H1 (cell line): ENCODE data around the gene SLFNL1. TPM values are rescaled to one million over a fixed set of nuclear protein-coding genes. Genes with fewer than 3 reads are reported as not detected.

Experiments
- CTCF ChIA-PET: fragments of 300-600 bp; sonication (Branson Sonifier 250); formaldehyde crosslinking; loops from one replicate; lab custom pipeline; 2021; ENCODE audit not compliant: partially characterized antibody; lab: Charles Lee
- POLR2A ChIA-PET: fragments of 300-600 bp; sonication (Branson Sonifier 250); formaldehyde crosslinking; loops from one replicate; lab custom pipeline; 2021; ENCODE audit warnings: inconsistent platforms; ENCODE audit not compliant: partially characterized antibody; lab: Charles Lee
- DNase-seq, 2 experiments: peaks; one replicate each; pipeline versions ENCODE4 v3.0.0 to v3.0.0-alpha.2; 2010 to 2022; ENCODE audit warnings: low spot score in 2 of 2, low read depth in 1 of 2, mixed read lengths in 1 of 2
- FAIRE-seq: peaks from 2 replicates; lab custom pipeline; 2011; peaks lifted over from hg19 to GRCh38; lab: Jason Lieb, UNC
- H2AFZ ChIP-seq: 2 replicates; pipeline ENCODE4 v1.8.1; 2012; ENCODE audit warnings: low read length, inconsistent platforms
- H2AK5ac ChIP-seq: 2 replicates; pipeline ENCODE4 v1.6.1; 2013; ENCODE audit warnings: low read depth, low read length
- H2BK120ac ChIP-seq: replicated peaks from 2 replicates; pipeline ENCODE3; 2013; ENCODE audit warnings: low read depth, low read length, inconsistent platforms
- H2BK12ac ChIP-seq: 2 replicates; pipeline ENCODE4 v1.6.1; 2013; ENCODE audit warnings: low read depth, low read length
- H2BK15ac ChIP-seq: 2 replicates; pipeline ENCODE4 v1.6.1; 2013; ENCODE audit warnings: low read length
- H2BK20ac ChIP-seq: 2 replicates; pipeline ENCODE4 v1.6.1; 2013; ENCODE audit warnings: low read length
- H2BK5ac ChIP-seq: 2 replicates; pipeline ENCODE4 v1.6.1; 2013; ENCODE audit warnings: low read depth, low read length
- H3K14ac ChIP-seq: 2 replicates; pipeline ENCODE4 v1.6.1; 2013; ENCODE audit warnings: inconsistent platforms; ENCODE audit not compliant: insufficient read length
- H3K18ac ChIP-seq: 2 replicates; pipeline ENCODE4 v1.6.1; 2013; ENCODE audit warnings: low read length; ENCODE audit errors: extremely low read depth
- H3K23ac ChIP-seq: 2 replicates; pipeline ENCODE4 v1.6.1; 2013; ENCODE audit warnings: inconsistent platforms; ENCODE audit not compliant: insufficient read length
- H3K23me2 ChIP-seq: 2 replicates; pipeline ENCODE4 v1.6.1; 2013; ENCODE audit warnings: low read depth, low read length
- H3K27ac ChIP-seq: 2 replicates; pipeline ENCODE4 v1.6.1; 2011; ENCODE audit warnings: low read depth, low read length, inconsistent platforms
- H3K27me3 ChIP-seq, 4 experiments: replicated peaks in 1 of 4; 1 replicate in 1 of 4; 2 replicates in 3 of 4; pipeline versions ENCODE4 v1.6.1 to v1.8.1; 2011 to 2013; ENCODE audit warnings: low read length in 3 of 4, mild to moderate bottlenecking in 3 of 4, inconsistent platforms in 2 of 4, mixed read lengths in 2 of 4, moderate library complexity in 1 of 4; ENCODE audit not compliant: control insufficient read depth in 3 of 4, insufficient read depth in 3 of 4; ENCODE audit errors: extremely low read depth in 1 of 4
- H3K36me3 ChIP-seq, 4 experiments: 2 replicates each; pipeline versions ENCODE4 v1.6.1 to v1.8.1; 2011 to 2013; ENCODE audit warnings: mild to moderate bottlenecking in 4 of 4, low read length in 3 of 4, moderate library complexity in 2 of 4, control low read depth in 1 of 4, inconsistent platforms in 1 of 4; ENCODE audit not compliant: insufficient read depth in 4 of 4, control insufficient read depth in 2 of 4
- H3K4ac ChIP-seq: replicated peaks from 2 replicates; pipeline ENCODE3; 2013; ENCODE audit warnings: low read length, low read depth, mixed read lengths, inconsistent platforms; ENCODE audit not compliant: insufficient read length
- H3K4me1 ChIP-seq, 4 experiments: replicated peaks in 1 of 4; 1 replicate in 1 of 4; 2 replicates in 3 of 4; pipeline versions ENCODE4 v1.6.1 to v1.8.1; 2011 to 2013; ENCODE audit warnings: low read length in 3 of 4, inconsistent platforms in 2 of 4, mixed read lengths in 1 of 4; ENCODE audit not compliant: insufficient read depth in 4 of 4, control insufficient read depth in 3 of 4
- H3K4me2 ChIP-seq, 2 experiments: 2 replicates each; pipeline versions ENCODE4 v1.6.1 to v1.8.1; 2011 to 2013; ENCODE audit warnings: low read depth in 2 of 2, low read length in 2 of 2, control low read depth in 1 of 2, inconsistent platforms in 1 of 2, mild to moderate bottlenecking in 1 of 2; ENCODE audit not compliant: insufficient read depth in 1 of 2
- H3K4me3 ChIP-seq, 4 experiments: fragments of 200-600, 300-600 bp in 1 of 4; sonication (generic), shearing (Covaris generic), sonication (Bioruptor Twin) in 1 of 4; 2 replicates each; pipeline versions ENCODE4 v1.5.1 to v1.8.1; 2011 to 2016; ENCODE audit warnings: low read length in 4 of 4, low read depth in 3 of 4, control low read depth in 2 of 4, inconsistent platforms in 2 of 4, mild to moderate bottlenecking in 2 of 4, mixed read lengths in 1 of 4, moderate library complexity in 1 of 4; ENCODE audit not compliant: insufficient read depth in 2 of 4; ENCODE audit errors: extremely low read depth in 1 of 4
- H3K56ac ChIP-seq: replicated peaks from 2 replicates; pipeline ENCODE3; 2013; ENCODE audit warnings: low read depth, mild to moderate bottlenecking, mixed read lengths, low read length, inconsistent platforms; ENCODE audit not compliant: insufficient read length
- H3K79me1 ChIP-seq: 2 replicates; pipeline ENCODE4 v1.6.1; 2013; ENCODE audit warnings: low read depth, low read length, control low read depth
- H3K79me2 ChIP-seq, 2 experiments: 2 replicates each; pipeline versions ENCODE4 v1.6.1 to v1.8.1; 2012 to 2013; ENCODE audit warnings: low read length in 2 of 2, mild to moderate bottlenecking in 2 of 2, inconsistent platforms in 1 of 2; ENCODE audit not compliant: insufficient read depth in 2 of 2, control insufficient read depth in 1 of 2
- H3K9ac ChIP-seq, 4 experiments: replicated peaks in 1 of 4; 1 replicate in 1 of 4; 2 replicates in 3 of 4; pipeline versions ENCODE4 v1.6.1 to v1.8.1; 2011 to 2013; ENCODE audit warnings: low read depth in 3 of 4, low read length in 3 of 4, control low read depth in 2 of 4, mild to moderate bottlenecking in 2 of 4, moderate library complexity in 2 of 4, inconsistent platforms in 1 of 4; ENCODE audit errors: extremely low read depth in 1 of 4
- H3K9me3 ChIP-seq, 2 experiments: 2 replicates each; pipeline versions ENCODE4 v1.6.1 to v1.8.1; 2012 to 2013; ENCODE audit warnings: mild to moderate bottlenecking in 2 of 2, moderate library complexity in 2 of 2, control low read depth in 1 of 2, inconsistent platforms in 1 of 2, low read depth in 1 of 2, low read length in 1 of 2, mixed read lengths in 1 of 2; ENCODE audit not compliant: insufficient read depth in 2 of 2
- H4K20me1 ChIP-seq, 2 experiments: replicated peaks in 1 of 2; 2 replicates each; pipeline versions ENCODE3 to v1.8.1; 2011 to 2013; ENCODE audit warnings: inconsistent platforms in 2 of 2, low read length in 2 of 2, mild to moderate bottlenecking in 1 of 2; ENCODE audit not compliant: insufficient read depth in 2 of 2, control insufficient read depth in 1 of 2
- H4K5ac ChIP-seq: 2 replicates; pipeline ENCODE4 v1.6.1; 2013; ENCODE audit warnings: low read length, low read depth, mixed read lengths, inconsistent platforms; ENCODE audit not compliant: insufficient read length
- H4K8ac ChIP-seq: 2 replicates; pipeline ENCODE4 v1.8.0; 2013; ENCODE audit warnings: mild to moderate bottlenecking, moderate library complexity, low read length, inconsistent platforms; ENCODE audit not compliant: insufficient read depth; ENCODE audit errors: extremely low read depth
- H4K91ac ChIP-seq: replicated peaks from 2 replicates; pipeline ENCODE3; 2013; ENCODE audit warnings: low read length, mixed read lengths, inconsistent platforms; ENCODE audit not compliant: insufficient read length
- BCL11A ChIP-seq, 2 experiments: IDR thresholded peaks; one replicate each; pipeline ENCODE4 v1.6.1; 2011; ENCODE audit warnings: low read depth in 2 of 2, low read length in 2 of 2, mild to moderate bottlenecking in 2 of 2
- CREB1 ChIP-seq: IDR thresholded peaks from 2 replicates; pipeline ENCODE4 v1.6.1; 2012; ENCODE audit warnings: inconsistent platforms
- EP300 ChIP-seq, 2 experiments: IDR thresholded peaks; 1 replicate in 1 of 2; 2 replicates in 1 of 2; pipeline ENCODE4 v1.6.1; 2011 to 2012; ENCODE audit warnings: low read depth in 2 of 2, low read length in 2 of 2, mild to moderate bottlenecking in 2 of 2, borderline replicate concordance in 1 of 2, inconsistent platforms in 1 of 2, moderate library complexity in 1 of 2
- JUN ChIP-seq: IDR thresholded peaks from 2 replicates; pipeline ENCODE4 v1.6.1; 2011; ENCODE audit warnings: low read depth, mild to moderate bottlenecking, improper control_type of control experiment, low read length
- KDM1A ChIP-seq: fragments of 200-600, 300-600 bp; sonication (generic); IDR thresholded peaks from 2 replicates; pipeline ENCODE4 v1.7.1; 2016; ENCODE audit warnings: mild to moderate bottlenecking, low read length, borderline replicate concordance
- PHF8 ChIP-seq: fragments of 200-600 bp; sonication (generic); conservative IDR thresholded peaks from 2 replicates; pipeline ENCODE4 v1.7.1; 2012; ENCODE audit warnings: low read depth, mild to moderate bottlenecking, inconsistent platforms, low read length, moderate library complexity
- RAD21 ChIP-seq, 2 experiments: IDR thresholded peaks in 1 of 2; conservative IDR thresholded peaks in 1 of 2; 2 replicates each; pipeline ENCODE4 v1.6.1; 2011; ENCODE audit warnings: low read depth in 2 of 2, low read length in 2 of 2, improper control_type of control experiment in 1 of 2, inconsistent platforms in 1 of 2, mild to moderate bottlenecking in 1 of 2, moderate library complexity in 1 of 2
- RFX5 ChIP-seq: IDR thresholded peaks from 2 replicates; pipeline ENCODE4 v1.6.1; 2011; ENCODE audit warnings: low read depth, low read length, improper control_type of control experiment, borderline replicate concordance
- SP4 ChIP-seq: IDR thresholded peaks from 2 replicates; pipeline ENCODE4 v1.6.1; 2012; ENCODE audit warnings: low read length, inconsistent platforms
- WGBS, 2 experiments: shearing (Covaris generic) in 1 of 2; methylation state at CpG; one replicate each; pipeline versions ENCODE4 v1.1.6 to v1.1.7; 2013 to 2015; ENCODE audit warnings: low lambda C conversion rate in 2 of 2, mixed read lengths in 2 of 2, inconsistent platforms in 1 of 2, low coverage in 1 of 2, missing lambda C conversion rate in 1 of 2; ENCODE audit not compliant: insufficient replicate concordance in 2 of 2, insufficient coverage in 1 of 2, insufficient read length in 1 of 2; ENCODE audit errors: extremely low coverage in 1 of 2, missing lambda C conversion rate in 1 of 2; 5-methylcytosine and 5-hydroxymethylcytosine counted together
- polyA plus RNA-seq, 7 experiments: library from polyadenylated mRNA; depleted of rRNA in 3 of 7; stranded (reverse) in 5 of 7; unstranded in 2 of 7; fragments of >200 nt in 5 of 7; fragments of 200-250 nt in 2 of 7; gene quantifications; 1 replicate in 5 of 7; 2 replicates in 1 of 7; 4 replicates in 1 of 7; pipeline versions ENCODE4 v1.2.1 to v1.2.3, GENCODE V29; 2011 to 2013; ENCODE audit warnings: missing spikeins in 2 of 7, mixed read lengths in 2 of 7
- total RNA-seq: library from RNA; stranded (reverse); fragmentation: NEBNext Ultra II Directional; extraction: Animal tissue kit (Norgen Biotek cat#: 25700); gene quantifications from 2 replicates; pipeline ENCODE4 v1.2.1, GENCODE V29; 2021

SLFNL1 gene
- total and polyA plus RNA-seq, 2 of the 8 experiments (the other 6 are each of a cell fraction or from before 2014, with no cell fraction given): not detected

DNA sequence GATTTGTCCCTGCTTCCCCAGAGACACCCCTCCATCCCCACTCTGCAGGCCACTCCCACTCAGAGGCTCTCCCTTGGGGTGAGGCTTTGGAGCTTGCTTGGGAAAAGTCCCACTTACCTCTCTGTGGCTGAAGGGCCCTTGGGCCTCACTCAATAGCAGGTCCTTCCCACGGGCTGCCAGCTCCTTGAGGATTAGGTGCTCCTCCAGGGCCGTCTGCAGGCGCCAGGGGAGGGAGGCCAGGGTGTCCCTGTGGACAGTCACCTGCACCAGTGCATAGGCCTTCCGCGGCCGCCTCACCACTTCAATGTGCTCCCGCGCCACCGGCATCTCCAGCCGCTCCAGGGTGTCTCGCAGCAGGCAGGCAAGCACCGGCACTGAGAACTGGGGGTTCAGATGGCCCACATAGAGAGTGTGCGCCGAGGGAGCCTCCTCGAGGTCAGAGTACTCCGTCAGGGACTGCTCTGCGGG, 1.4 kb downstream of the SLFNL1 start:
- FAIRE-seq: no peak
- Histone ChIP-seq H3K79me2 (no peaks in the 10 kb centered on the region), H3K18ac (no peak overlapping the region), H4K5ac (no peak overlapping the region), H3K4me3 (no peak overlapping the region), H2BK12ac (no peak overlapping the region), H4K20me1 (peaks cover 4 to 8% of the 10 kb centered on the region in 2 experiments), H3K23me2 (no peaks in the 10 kb centered on the region), H3K56ac (no peak overlapping the region), H2BK120ac (no peak overlapping the region), H3K9me3 (no peaks in the 10 kb centered on the region), H2BK20ac (no peak overlapping the region), H2BK5ac (no peak overlapping the region), H2AK5ac (no peak overlapping the region), H3K9ac (no peak overlapping the region), H3K27me3 (peaks cover 0 to 11% (median 6%) of the 10 kb centered on the region in 4 experiments; a peak in 5 of 7 replicates), H3K4me2 (no peak overlapping the region), H4K91ac (no peak overlapping the region), H3K4ac (no peak overlapping the region), H2BK15ac (no peak overlapping the region), H3K27ac (no peak overlapping the region), H3K36me3 (peaks cover 2 to 31% (median 14%) of the 10 kb centered on the region in 4 experiments; a peak in 6 of 8 replicates), H4K8ac (no peak overlapping the region), H2AFZ (no peak overlapping the region), H3K14ac (no peak overlapping the region), H3K23ac (no peak overlapping the region), H3K79me1 (no peaks in the 10 kb centered on the region)
- CTCF ChIA-PET: interaction anchor here (1.2 to 1.8 kb wide), 2 partner anchors 25 to 37 kb away, joined by 3 to 6 read pairs; no protein-coding TSS in a partner anchor
- POLR2A ChIA-PET: interaction anchor here (0.6 to 3.4 kb wide), 12 partner anchors 7 to 174 kb away, joined by 3 to 16 read pairs (median 4); no protein-coding TSS in a partner anchor
- WGBS, 2 experiments: 85% methylated on average over 17 of the region's 17 CpGs; no CpG with 5 or more reads in 1 of the 2 experiments
- no peak for TF ChIP-seq RAD21 (IDR thresholded peaks at IDR 0.05 in 1 of 2, conservative IDR thresholded peaks at IDR 0.05 in 1 of 2; ENCODE audit: low read depth in 2 of 2, low read length in 2 of 2)
- TF ChIP-seq BCL11A (IDR thresholded peaks at IDR 0.05; ENCODE audit: low read depth in 2 of 2, low read length in 2 of 2): no peak
- TF ChIP-seq JUN: no peak
- no peak for TF ChIP-seq RFX5
- TF ChIP-seq KDM1A: no peak
- TF ChIP-seq CREB1: no peak
- no peak for TF ChIP-seq PHF8
- TF ChIP-seq EP300 (IDR thresholded peaks at IDR 0.05; ENCODE audit: borderline replicate concordance in 1 of 2, low read depth in 2 of 2, low read length in 2 of 2): no peak
- TF ChIP-seq SP4: no peak
- TF ChIP-seq, all 59 proteins: peak for 0
- DNase-seq: no peak
- H3K4me1 ChIP-seq: peaks cover 0 to 7% (median 4%) of the 10 kb centered on the region in 4 experiments; a peak in 4 of 7 replicates
